OCI-LY3 (cell line): ENCODE data around the gene PILRA.
"Not testable (repeated sequence)": the region's sequence is repeated elsewhere in the genome, so short reads cannot be mapped to it uniquely, and the experiment has no call there.

Experiments
- H2AFZ ChIP-seq: fragments of 200-600, 300-600 bp; shearing (Covaris generic); 2 replicates; pipeline ENCODE4 v1.6.0; 2014; ENCODE audit warnings: antibody characterized with exemption, low read depth, low read length
- H3K27ac ChIP-seq: fragments of 200-600, 300-600 bp; sonication (generic); 2 replicates; pipeline ENCODE4 v1.5.1; 2014; ENCODE audit warnings: mild to moderate bottlenecking, low read length, moderate library complexity, mixed read lengths
- H3K27me3 ChIP-seq: fragments of 200-600, 300-600 bp; sonication (generic); 2 replicates; pipeline ENCODE4 v1.6.1; 2014; ENCODE audit warnings: low read depth, low read length, mixed read lengths
- H3K36me3 ChIP-seq: fragments of 200-600, 300-600 bp; sonication (generic); replicated peaks from 2 replicates; pipeline ENCODE3; 2014; ENCODE audit warnings: low read depth, low read length, mixed read lengths
- H3K4me1 ChIP-seq: fragments of 300-600, 200-600 bp; sonication (generic); 2 replicates; pipeline ENCODE4 v1.6.1; 2014; ENCODE audit warnings: low read length, mixed read lengths
- H3K4me2 ChIP-seq: fragments of 200-600, 300-600 bp; sonication (generic); 2 replicates; pipeline ENCODE4 v1.6.1; 2014; ENCODE audit warnings: low read length, mixed read lengths
- H3K4me3 ChIP-seq: fragments of 300-600, 200-600 bp; sonication (generic); 2 replicates; pipeline ENCODE4 v1.5.1; 2014; ENCODE audit warnings: antibody characterized with exemption, mild to moderate bottlenecking, low read length, moderate library complexity
- H3K79me2 ChIP-seq: fragments of 300-600, 200-600 bp; shearing (Covaris generic); 2 replicates; pipeline ENCODE4 v1.6.1; 2014; ENCODE audit warnings: mild to moderate bottlenecking, low read length, mixed read lengths
- H3K9ac ChIP-seq: fragments of 300-600, 200-600 bp; shearing (Covaris generic); 2 replicates; pipeline ENCODE4 v1.6.0; 2014; ENCODE audit warnings: mild to moderate bottlenecking, low read length, moderate library complexity
- H3K9me3 ChIP-seq: fragments of 200-600, 300-600 bp; shearing (Covaris generic); 2 replicates; pipeline ENCODE4 v1.6.1; 2014; ENCODE audit warnings: low read length, mixed read lengths; ENCODE audit not compliant: insufficient read depth
- H4K20me1 ChIP-seq: fragments of 200-600, 300-600 bp; sonication (generic); 2 replicates; pipeline ENCODE4 v1.6.1; 2016; ENCODE audit warnings: low read length, mixed read lengths; ENCODE audit not compliant: insufficient read depth
- CTCF ChIP-seq: fragments of 200-600, 300-600 bp; sonication (generic); IDR thresholded peaks from 2 replicates; pipeline ENCODE4 v1.5.1; 2014; ENCODE audit warnings: antibody characterized with exemption, low read length, low read depth
- EZH2phosphoT487 ChIP-seq: fragments of 200-600 bp; shearing (Covaris generic); IDR thresholded peaks from 2 replicates; pipeline ENCODE4 v1.6.1; 2018; ENCODE audit warnings: antibody characterized with exemption, mixed run types, low read depth

Gene PILRA

DNA sequence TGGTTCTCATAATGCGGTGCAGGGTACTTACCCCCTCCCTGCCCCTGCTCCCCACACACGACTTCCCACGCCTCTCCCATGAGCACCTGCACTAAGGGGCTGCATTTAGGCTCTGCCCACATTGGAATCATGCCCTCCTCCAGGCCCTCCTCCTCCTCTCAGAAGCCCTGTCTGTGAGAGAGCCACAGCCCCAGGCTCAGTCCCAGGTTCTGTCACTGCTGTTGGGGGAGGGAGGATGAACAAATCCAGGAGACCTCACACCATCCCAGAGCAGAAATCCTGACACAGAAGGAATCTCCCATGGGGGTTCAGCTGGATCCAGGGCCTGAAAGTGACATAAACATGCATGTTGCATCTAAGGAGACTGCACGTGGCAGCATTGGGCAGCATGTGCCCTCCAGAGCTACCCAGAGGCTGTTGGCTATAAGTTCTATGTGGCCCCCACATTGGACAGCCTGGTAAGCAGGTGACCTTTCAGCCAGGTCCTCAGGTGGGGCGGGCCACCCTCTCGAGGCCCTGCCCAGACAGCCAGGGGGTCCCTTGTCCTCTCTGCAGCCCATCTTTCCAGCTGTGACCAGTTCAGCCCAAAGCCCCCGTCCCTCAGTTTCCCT lies 1.6 kb upstream of the PILRA start:
- H3K4me2 ChIP-seq, result no peak overlapping the region
- peaks cover 80% of the 10 kb centered on the region for H3K4me1 ChIP-seq
- H3K27me3 ChIP-seq, result peaks cover 6% of the 10 kb centered on the region; the same call in 1 of the 2 replicates
- no peak overlapping the region for H3K4me3 ChIP-seq
- H3K79me2 ChIP-seq, result no peaks in the 10 kb centered on the region
- no peaks in the 10 kb centered on the region for H3K9me3 ChIP-seq
- H3K27ac ChIP-seq, result no peak overlapping the region
- H3K36me3 ChIP-seq, result peaks cover 3% of the 10 kb centered on the region
- TF ChIP-seq CTCF (no peak), EZH2phosphoT487 (no peak)
- H2AFZ ChIP-seq, result no peak overlapping the region
- no peaks in the 10 kb centered on the region for H4K20me1 ChIP-seq
- H3K9ac ChIP-seq, result no peak overlapping the region

GRCh38 chr7:100372256-100372655 lies 1.0 kb upstream of the PILRA start:
- Histone ChIP-seq H3K27ac (no peak overlapping the region), H3K4me3 (peak overlapping the region; percentile 18; the same call in 1 of the 2 replicates)

DNA sequence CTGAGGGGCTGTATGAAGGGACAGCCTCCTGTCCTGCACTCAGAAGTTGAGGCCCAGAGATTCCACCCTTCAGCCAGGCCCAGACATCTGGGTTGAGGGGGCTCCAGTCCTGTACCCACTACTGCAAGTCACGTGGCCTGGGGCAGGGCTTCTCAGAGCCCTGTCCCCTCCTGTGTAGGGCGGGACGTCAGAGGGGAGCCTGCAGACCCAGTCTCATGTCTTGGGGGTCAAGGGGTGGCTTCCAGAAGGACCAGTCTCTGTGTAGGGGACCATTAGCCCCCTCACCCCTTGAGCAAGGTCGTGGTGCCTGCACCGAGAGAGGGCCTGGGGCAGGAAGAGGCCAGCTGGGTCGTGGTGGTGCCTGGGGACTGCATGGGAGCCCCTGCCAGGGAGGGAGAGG lies 593 bp upstream of the PILRA start:
- H4K20me1 ChIP-seq, result no peaks in the 10 kb centered on the region
- H3K4me1 ChIP-seq, result peaks cover 70% of the 10 kb centered on the region
- no peak overlapping the region for H3K27ac ChIP-seq
- no peaks in the 10 kb centered on the region for H3K79me2 ChIP-seq
- H3K9ac ChIP-seq, result peak overlapping the region; percentile 28; the same call in 1 of the 2 replicates
- H3K4me3 ChIP-seq, result peak overlapping the region; percentile 18; the same call in 1 of the 2 replicates
- H3K4me2 ChIP-seq, result peak overlapping the region; percentile 44
- peaks cover 6% of the 10 kb centered on the region; the same call in 1 of the 2 replicates for H3K27me3 ChIP-seq
- peak overlapping the region; percentile 47; the same call in 1 of the 2 replicates for H2AFZ ChIP-seq
- peaks cover under 1% of the 10 kb centered on the region for H3K36me3 ChIP-seq
- no peaks in the 10 kb centered on the region for H3K9me3 ChIP-seq
- no peak for TF ChIP-seq EZH2phosphoT487
- no peak for TF ChIP-seq CTCF

More at GRCh38 chr7:100372256-100372655, 1.0 kb upstream of the PILRA start:
- H4K20me1 ChIP-seq, result no peaks in the 10 kb centered on the region
- peak overlapping the region; percentile 47; the same call in 1 of the 2 replicates for H2AFZ ChIP-seq
- no peaks in the 10 kb centered on the region for H3K79me2 ChIP-seq
- H3K4me2 ChIP-seq, result peak overlapping the region; percentile 44
- TF ChIP-seq CTCF, result no peak
- TF ChIP-seq EZH2phosphoT487, result no peak
- H3K9ac ChIP-seq, result peak overlapping the region; percentile 28; the same call in 1 of the 2 replicates
- H3K9me3 ChIP-seq, result no peaks in the 10 kb centered on the region
- H3K4me1 ChIP-seq, result peaks cover 74% of the 10 kb centered on the region
- H3K27me3 ChIP-seq, result peaks cover 6% of the 10 kb centered on the region; the same call in 1 of the 2 replicates
- H3K36me3 ChIP-seq, result peaks cover 3% of the 10 kb centered on the region

GRCh38 chr7:100373870-100374598 lies 747 bp downstream of the PILRA start:
- H3K27ac ChIP-seq, result peak overlapping the region; percentile 15; the same call in 1 of the 2 replicates
- peak overlapping the region; percentile 85 for H3K9ac ChIP-seq
- not testable (repeated sequence) for H3K9me3 ChIP-seq, H3K79me2 ChIP-seq, H3K27me3 ChIP-seq, H3K36me3 ChIP-seq, H4K20me1 ChIP-seq
- H3K4me2 ChIP-seq, result peak overlapping the region; percentile 98
- H3K4me3 ChIP-seq, result peak overlapping the region; percentile 81
- peak; percentile 48 for TF ChIP-seq CTCF
- peak overlapping the region; percentile 57; the same call in 1 of the 2 replicates for H2AFZ ChIP-seq
- peaks cover 57% of the 10 kb centered on the region for H3K4me1 ChIP-seq
